GM12873 (cell line): Measurements from ENCODE around the gene PRDM16.

Experiments
- TF ChIP-seq, protein P1 (sequence below): IDR thresholded peaks from 2 replicates; pipeline ENCODE4 v1.5.1; 2012; ENCODE audit warnings: low read depth, mild to moderate bottlenecking, moderate library complexity, low read length, control low read depth; ENCODE audit not compliant: insufficient read depth; ENCODE audit errors: missing control alignments

The PRDM16 gene

DNA sequence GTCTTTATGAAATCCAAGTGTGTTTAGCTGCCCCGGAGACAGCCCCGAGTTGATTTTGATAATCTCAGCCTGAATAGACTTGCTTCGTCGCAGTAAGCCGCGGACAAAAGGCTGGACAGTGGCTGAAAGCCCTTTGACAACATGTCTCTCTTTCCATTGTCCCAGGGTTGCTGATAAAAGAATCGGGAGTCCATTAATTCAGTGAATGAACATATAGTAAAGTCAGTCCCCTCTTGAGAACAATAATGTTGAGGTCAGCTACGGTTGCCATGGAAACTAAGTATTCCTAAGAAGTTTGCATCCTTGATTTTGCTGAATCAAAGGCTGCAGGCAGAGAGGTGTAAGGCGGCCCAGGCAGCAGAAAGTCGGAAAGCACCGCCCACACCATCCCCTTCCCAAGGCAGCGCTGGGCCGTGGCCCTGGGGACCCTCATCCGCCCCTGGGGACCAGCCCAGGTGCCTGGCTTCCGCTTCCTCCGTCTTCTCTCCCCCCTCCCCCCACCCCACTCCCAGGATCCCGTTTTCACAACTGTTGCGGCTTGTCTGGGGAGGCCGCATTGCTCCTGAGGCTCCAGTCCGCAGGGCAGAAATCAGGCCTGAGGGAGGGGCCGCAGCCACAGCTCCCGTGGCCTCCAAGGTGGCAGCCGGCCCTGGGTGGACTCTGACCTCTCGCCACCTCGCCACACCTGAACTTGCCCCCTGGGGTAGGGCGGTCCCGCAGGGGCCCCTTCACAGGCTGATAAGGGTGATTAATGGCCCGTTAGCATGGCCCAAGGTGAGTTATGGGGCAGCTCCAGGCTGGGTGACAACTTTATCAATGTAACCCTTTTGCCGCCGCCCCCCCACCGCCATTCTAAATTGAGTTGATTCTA lies 180.9 kb downstream of the PRDM16 start:
- TF ChIP-seq, protein P1, sequence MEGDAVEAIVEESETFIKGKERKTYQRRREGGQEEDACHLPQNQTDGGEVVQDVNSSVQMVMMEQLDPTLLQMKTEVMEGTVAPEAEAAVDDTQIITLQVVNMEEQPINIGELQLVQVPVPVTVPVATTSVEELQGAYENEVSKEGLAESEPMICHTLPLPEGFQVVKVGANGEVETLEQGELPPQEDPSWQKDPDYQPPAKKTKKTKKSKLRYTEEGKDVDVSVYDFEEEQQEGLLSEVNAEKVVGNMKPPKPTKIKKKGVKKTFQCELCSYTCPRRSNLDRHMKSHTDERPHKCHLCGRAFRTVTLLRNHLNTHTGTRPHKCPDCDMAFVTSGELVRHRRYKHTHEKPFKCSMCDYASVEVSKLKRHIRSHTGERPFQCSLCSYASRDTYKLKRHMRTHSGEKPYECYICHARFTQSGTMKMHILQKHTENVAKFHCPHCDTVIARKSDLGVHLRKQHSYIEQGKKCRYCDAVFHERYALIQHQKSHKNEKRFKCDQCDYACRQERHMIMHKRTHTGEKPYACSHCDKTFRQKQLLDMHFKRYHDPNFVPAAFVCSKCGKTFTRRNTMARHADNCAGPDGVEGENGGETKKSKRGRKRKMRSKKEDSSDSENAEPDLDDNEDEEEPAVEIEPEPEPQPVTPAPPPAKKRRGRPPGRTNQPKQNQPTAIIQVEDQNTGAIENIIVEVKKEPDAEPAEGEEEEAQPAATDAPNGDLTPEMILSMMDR, result no peak

DNA sequence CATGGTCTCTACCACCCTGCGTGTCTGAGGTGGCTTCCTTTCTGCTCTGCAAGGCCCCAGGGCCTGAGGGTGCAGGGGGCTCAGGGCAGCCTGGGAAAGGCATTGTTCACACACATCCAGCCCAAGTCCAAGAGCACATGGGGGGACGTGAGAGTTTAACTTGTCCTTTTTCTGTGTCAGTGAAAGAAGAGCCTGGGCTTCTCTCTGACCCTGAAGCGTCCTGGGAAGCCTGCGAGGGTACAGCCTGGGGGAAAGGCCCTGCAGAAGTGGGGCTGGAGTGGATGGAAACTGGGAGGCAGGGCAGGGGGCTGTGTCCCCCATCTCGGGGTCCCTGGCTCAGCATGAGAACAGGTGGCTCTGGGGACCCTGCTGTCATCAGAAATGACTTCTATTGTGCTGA lies 181.6 kb downstream of the PRDM16 start:
- TF ChIP-seq, protein P1, result no peak

DNA sequence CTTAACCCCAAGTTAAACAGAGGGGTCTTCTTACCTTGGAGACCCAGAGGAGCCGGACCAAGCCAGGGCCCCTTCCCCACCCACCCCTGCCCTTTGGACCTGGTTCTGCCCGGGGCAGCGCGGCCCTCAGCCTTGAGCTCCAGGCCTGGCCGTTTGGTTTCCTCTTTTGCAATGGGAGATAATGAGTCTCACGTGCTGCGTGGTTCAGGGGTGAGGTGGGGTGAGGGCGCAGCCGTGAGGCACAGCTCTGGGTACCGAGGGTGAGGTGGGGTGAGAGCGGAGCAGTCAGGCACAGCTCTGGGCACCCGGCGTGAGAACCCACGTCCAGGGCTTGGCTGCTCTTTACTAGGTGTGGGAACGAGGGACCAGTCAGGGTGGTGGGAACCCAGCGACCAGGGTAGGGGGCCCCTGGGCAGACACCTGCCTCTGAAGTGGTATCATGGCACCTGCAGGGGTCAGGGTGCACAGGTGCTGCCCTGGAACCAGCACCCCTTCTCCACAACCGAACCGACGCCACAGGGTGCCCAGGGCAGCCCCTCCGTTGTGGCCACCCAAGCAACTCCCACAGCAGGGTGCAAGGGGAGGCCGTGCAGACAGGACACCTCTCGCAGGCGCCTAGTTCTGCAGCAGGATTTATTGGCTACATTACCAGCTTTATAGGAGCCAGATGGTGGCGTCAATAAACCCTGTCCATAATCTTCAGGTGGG lies 182.2 kb downstream of the PRDM16 start:
- TF ChIP-seq, protein P1, result no peak

DNA sequence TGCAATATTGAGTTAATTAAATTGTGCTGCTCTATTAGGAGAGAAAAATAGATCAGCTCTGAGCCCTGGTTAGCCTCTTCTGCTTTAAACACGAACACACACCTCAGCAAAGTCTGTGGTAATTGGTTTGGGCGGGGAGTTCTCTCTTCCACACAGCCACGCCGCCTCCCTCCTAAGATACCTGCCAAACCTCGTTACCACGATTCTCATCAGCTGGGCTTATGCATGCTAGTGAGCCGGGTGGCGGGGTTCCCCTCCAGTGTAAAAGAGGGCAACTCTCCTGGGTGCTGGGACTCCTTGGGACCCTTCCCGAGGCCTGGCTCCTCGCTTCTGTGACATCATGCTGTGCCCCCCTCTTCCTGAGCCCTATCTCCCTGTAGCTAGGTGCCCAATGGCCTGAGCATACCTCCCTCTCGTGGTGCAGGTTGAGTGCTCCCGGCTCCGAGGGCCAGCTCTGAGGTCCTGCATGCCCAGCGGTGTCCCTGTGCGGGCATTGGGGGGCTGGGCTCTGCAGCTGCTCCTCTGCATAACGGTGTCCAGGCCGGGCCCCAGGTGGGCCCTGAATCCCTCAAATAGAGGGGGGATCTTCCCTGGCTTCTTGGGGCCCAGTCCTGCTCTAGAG lies 182.9 kb downstream of the PRDM16 start:
- TF ChIP-seq, protein P1, result no peak

DNA sequence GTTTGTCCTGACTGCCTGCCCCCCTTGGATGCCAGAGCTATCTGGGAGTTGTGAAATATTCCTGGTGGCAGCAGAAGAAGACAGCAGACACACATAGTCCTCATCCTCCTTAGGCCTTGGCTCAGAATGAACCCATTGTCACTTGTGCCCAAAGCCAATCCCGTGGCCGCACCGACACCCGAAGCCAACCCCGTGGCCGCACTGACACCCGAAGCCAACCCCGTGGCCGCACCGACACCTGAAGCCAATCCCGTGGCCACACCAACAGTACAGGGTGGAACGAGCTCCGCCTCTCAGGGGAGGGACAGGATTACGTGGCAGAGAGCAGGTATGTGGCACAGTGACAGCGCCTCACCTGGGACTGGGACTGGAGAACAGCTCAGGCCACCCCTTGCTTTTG lies 186.7 kb downstream of the PRDM16 start:
- TF ChIP-seq, protein P1, result no peak

DNA sequence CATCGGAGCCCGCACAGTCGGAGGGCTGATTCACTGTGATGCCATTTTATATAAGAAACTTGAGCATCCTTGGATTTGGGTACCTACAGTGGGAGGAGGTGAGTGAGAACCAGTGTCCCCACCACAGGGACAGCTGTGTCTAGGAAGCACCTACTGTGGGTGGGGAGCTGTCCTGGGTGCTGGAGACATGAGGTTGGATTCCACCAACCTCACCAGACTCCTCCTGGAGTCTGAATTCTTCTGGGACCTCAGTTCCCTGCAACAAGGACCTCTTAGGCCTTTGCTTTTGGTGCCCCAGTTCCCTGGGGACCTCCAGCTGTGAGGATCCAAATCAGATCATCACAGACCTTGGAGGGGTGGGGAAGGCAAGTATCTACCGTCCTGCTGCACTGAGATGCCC lies 188.8 kb downstream of the PRDM16 start:
- TF ChIP-seq, protein P1, result no peak
